Spleen (tissue), 7 donors: ENCODE data around the gene PPP2R3B.
"Not testable (repeated sequence)": the region's sequence is repeated elsewhere in the genome, so short reads cannot be mapped to it uniquely, and the experiment has no call there.

Experiments used
- POLR2AphosphoS5 ChIP-seq, 3 donors: sonication (generic); formaldehyde crosslinking; IDR thresholded peaks; one replicate each; pipeline ENCODE4 v1.5.1; 2017; ENCODE audit warnings: antibody characterized with exemption in 3 of 3
- TF ChIP-seq, protein P1 (sequence below), 11 experiments: fragments of 200-600 bp in 7 of 11; fragments of 450-650 bp in 4 of 11; sonication (generic) in 4 of 11; IDR thresholded peaks in 8 of 11; conservative IDR thresholded peaks in 3 of 11; 1 replicate in 7 of 11; 2 replicates in 4 of 11; pipeline versions ENCODE4 v1.4.0 to v1.8.0; 2016 to 2021; ENCODE audit warnings: antibody characterized with exemption in 11 of 11, inconsistent platforms in 4 of 11, mild to moderate bottlenecking in 1 of 11
- donor health status: DM: no; HTN: no; CAD: no; lungs with moderate emphysema.
- donor health status: DM: no; HTN: no; CAD: no.
- donor health status: DM: no; HTN: no; CAD: no.

DNA sequence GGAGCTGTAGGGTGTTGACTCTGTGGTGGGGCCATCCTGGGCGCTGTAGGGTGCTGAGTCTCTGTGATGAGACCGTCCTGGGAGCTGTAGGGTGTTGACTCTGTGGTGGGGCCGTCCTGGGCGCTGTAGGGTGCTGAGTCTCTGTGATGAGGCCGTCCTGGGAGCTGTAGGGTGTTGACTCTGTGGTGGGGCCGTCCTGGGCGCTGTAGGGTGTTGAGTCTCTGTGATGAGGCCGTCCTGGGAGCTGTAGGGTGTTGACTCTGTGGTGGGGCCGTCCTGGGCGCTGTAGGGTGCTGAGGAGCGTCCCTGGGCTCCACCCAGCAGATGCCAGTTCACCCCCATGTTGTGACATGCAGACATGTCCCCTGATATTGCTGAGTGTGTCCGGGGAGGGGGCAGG, 46.0 kb upstream of the PPP2R3B start:
- TF ChIP-seq POLR2AphosphoS5 (IDR thresholded peaks at IDR 0.05) = not testable (repeated sequence)
- TF ChIP-seq, protein P1, sequence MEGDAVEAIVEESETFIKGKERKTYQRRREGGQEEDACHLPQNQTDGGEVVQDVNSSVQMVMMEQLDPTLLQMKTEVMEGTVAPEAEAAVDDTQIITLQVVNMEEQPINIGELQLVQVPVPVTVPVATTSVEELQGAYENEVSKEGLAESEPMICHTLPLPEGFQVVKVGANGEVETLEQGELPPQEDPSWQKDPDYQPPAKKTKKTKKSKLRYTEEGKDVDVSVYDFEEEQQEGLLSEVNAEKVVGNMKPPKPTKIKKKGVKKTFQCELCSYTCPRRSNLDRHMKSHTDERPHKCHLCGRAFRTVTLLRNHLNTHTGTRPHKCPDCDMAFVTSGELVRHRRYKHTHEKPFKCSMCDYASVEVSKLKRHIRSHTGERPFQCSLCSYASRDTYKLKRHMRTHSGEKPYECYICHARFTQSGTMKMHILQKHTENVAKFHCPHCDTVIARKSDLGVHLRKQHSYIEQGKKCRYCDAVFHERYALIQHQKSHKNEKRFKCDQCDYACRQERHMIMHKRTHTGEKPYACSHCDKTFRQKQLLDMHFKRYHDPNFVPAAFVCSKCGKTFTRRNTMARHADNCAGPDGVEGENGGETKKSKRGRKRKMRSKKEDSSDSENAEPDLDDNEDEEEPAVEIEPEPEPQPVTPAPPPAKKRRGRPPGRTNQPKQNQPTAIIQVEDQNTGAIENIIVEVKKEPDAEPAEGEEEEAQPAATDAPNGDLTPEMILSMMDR (IDR thresholded peaks at IDR 0.05 in 8 of 11, conservative IDR thresholded peaks at IDR 0.05 in 3 of 11) = not testable (repeated sequence)
